T-cell (primary cell): ENCODE measurements around the gene KRT25. TPM values are rescaled to one million over a fixed set of nuclear protein-coding genes. Genes with fewer than 3 reads are reported as not detected.

ENCODE experiments used
- ATAC-seq, 4 experiments: fragments of 200-7000 bp in 3 of 4; fragments of 150-1000 bp in 1 of 4; cut with Tn5 transposase; replicated peaks in 1 of 4; 1 replicate in 3 of 4; 2 replicates in 1 of 4; pipeline ENCODE4 v1.10.0; 2021; ENCODE audit warnings: moderate library complexity in 3 of 4, mild to moderate bottlenecking in 2 of 4, moderate number of reproducible peaks in 1 of 4
- CTCF ChIA-PET, 2 donors: fragments of 300-600 bp; sonication (Branson Sonifier 250); formaldehyde crosslinking; loops; one replicate each; lab custom pipeline; 2022; ENCODE audit warnings: antibody characterized with exemption in 2 of 2; lab: Charles Lee
- POLR2A ChIA-PET, 2 donors: fragments of 300-600 bp; sonication (Branson Sonifier 250); formaldehyde crosslinking; loops; one replicate each; lab custom pipeline; 2022; ENCODE audit warnings: antibody characterized with exemption in 2 of 2; lab: Charles Lee
- DNase-seq, 35 experiments: peaks; one replicate each; pipeline versions ENCODE4 v3.0.0 to v3.0.0-alpha.2; 2013 to 2023
- H3K27ac ChIP-seq: one replicate; pipeline ENCODE4 v1.5.1; 2013; ENCODE audit warnings: low read length
- H3K27me3 ChIP-seq, 2 experiments: replicated peaks in 1 of 2; 1 replicate in 1 of 2; 2 replicates in 1 of 2; pipeline versions ENCODE4 v1.6.1 to v1.7.0; 2013; ENCODE audit warnings: low read length in 1 of 2, mixed read lengths in 1 of 2; ENCODE audit not compliant: control insufficient read depth in 2 of 2, insufficient read depth in 2 of 2; ENCODE audit errors: extremely low read depth in 1 of 2
- H3K36me3 ChIP-seq, 2 donors: 1 replicate in 1 of 2; 2 replicates in 1 of 2; pipeline versions ENCODE4 v1.6.1 to v1.7.0; 2013; ENCODE audit warnings: low read length in 1 of 2; ENCODE audit not compliant: control insufficient read depth in 2 of 2, insufficient read depth in 1 of 2; ENCODE audit errors: extremely low read depth in 1 of 2
- H3K4me1 ChIP-seq, 2 experiments: 1 replicate in 1 of 2; 2 replicates in 1 of 2; pipeline versions ENCODE4 v1.6.1 to v1.7.0; 2013; ENCODE audit warnings: low read length in 2 of 2, mixed read lengths in 1 of 2; ENCODE audit not compliant: insufficient read depth in 2 of 2, control insufficient read depth in 1 of 2; ENCODE audit errors: extremely low read depth in 1 of 2
- H3K4me3 ChIP-seq, 2 donors: 1 replicate in 1 of 2; 2 replicates in 1 of 2; pipeline versions ENCODE4 v1.5.1 to v1.7.0; 2013; ENCODE audit warnings: mild to moderate bottlenecking in 2 of 2, low read length in 1 of 2, moderate library complexity in 1 of 2; ENCODE audit not compliant: control insufficient read depth in 1 of 2; ENCODE audit errors: extremely low read depth in 1 of 2
- H3K9me3 ChIP-seq: 2 replicates; pipeline ENCODE4 v1.7.0; 2013
- H3K27ac Mint-ChIP-seq, 2 donors: one replicate each; pipeline ENCODE4 v1.8.0; 2020 to 2021; ENCODE audit warnings: mild to moderate bottlenecking in 2 of 2, mixed read lengths in 2 of 2
- H3K27me3 Mint-ChIP-seq, 2 donors: one replicate each; pipeline ENCODE4 v1.8.0; 2021 to 2022; ENCODE audit warnings: mixed read lengths in 2 of 2
- H3K36me3 Mint-ChIP-seq: one replicate; pipeline ENCODE4 v1.8.0; 2021; ENCODE audit warnings: mixed read lengths
- H3K4me1 Mint-ChIP-seq, 3 donors: one replicate each; pipeline ENCODE4 v1.8.0; 2020 to 2022; ENCODE audit warnings: mixed read lengths in 3 of 3, mild to moderate bottlenecking in 1 of 3
- H3K4me3 Mint-ChIP-seq, 3 donors: one replicate each; pipeline ENCODE4 v1.8.0; 2020 to 2022; ENCODE audit warnings: mild to moderate bottlenecking in 3 of 3, mixed read lengths in 3 of 3, moderate library complexity in 3 of 3
- H3K9me3 Mint-ChIP-seq, 3 donors: one replicate each; pipeline ENCODE4 v1.8.0; 2020 to 2022; ENCODE audit warnings: mixed read lengths in 3 of 3
- WGBS: methylation state at CpG from one replicate; pipeline ENCODE4 v1.1.5; 2013; ENCODE audit warnings: missing lambda C conversion rate; ENCODE audit not compliant: insufficient coverage; 5-methylcytosine and 5-hydroxymethylcytosine counted together
- total RNA-seq, 35 experiments: library from RNA in 6 of 35; stranded (reverse) in 6 of 35; fragments of 120-200 nt in 1 of 35; gene quantifications; one replicate each; pipeline versions ENCODE4 v1.2.1 to v1.2.4 and lab custom pipeline; 2013 to 2026

Gene KRT25
- total RNA-seq, 5 donors from 2014 or later (not counting 1 experiment from before 2014, with no cell fraction given) = not detected

DNA sequence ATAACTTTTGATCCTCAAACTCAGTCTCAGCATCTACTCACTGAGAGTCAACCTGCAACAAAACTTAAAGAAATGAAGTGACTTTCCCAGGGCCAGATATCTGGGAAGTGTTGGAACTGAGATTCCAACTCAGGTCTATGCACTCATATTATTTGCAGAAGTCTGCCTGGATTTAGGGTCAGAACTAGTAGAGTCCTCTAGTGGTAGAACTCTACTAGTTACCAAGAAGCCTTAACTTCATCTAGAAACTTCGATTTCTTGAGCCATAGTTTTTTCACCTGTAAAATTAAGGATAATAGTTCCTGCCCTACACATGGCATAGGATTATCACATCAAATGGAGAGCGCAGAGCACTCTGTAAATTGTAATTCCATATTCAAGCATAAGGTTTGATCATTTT lies 28.2 kb downstream of the KRT25 start:
- ATAC-seq = peak in 3 of 4 experiments; percentile 41 to 55 (median 50)
- H3K27ac Mint-ChIP-seq = no peak overlapping the region
- H3K27ac ChIP-seq = no peak overlapping the region

DNA sequence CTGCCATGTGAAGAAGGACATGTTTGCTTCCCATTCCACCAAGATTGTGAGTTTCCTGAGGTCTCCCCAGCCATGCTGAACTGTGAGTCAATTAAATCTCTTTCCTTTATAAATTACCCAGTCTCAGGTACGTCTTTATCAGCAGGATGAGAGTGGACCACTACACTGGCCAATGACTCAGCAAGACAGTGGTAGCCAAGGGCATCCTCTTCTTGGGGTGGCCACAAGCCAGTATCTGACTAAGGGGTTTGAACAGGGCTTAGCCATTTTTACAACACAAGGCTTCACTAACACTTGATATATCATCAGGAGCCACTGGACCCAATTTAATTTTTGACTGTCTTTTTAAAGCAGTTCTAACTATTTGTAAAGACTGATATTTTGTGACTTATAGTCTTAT lies 30.5 kb downstream of the KRT25 start:
- Mint-ChIP-seq H3K36me3 (no peaks in the 10 kb centered on the region), H3K27me3 (peaks cover 12 to 25% of the 10 kb centered on the region in 2 donors), H3K4me3 (no peak overlapping the region), H3K9me3 (no peaks in the 10 kb centered on the region), H3K27ac (no peak overlapping the region), H3K4me1 (no peaks in the 10 kb centered on the region)
- Histone ChIP-seq H3K36me3 (no peaks in the 10 kb centered on the region), H3K9me3 (no peaks in the 10 kb centered on the region), H3K4me1 (no peaks in the 10 kb centered on the region), H3K27ac (no peak overlapping the region), H3K4me3 (no peak overlapping the region), H3K27me3 (peaks cover 3 to 14% of the 10 kb centered on the region in 2 experiments)
- DNase-seq (no peak), ATAC-seq (no peak)
- POLR2A ChIA-PET = no interaction called here
- CTCF ChIA-PET = no interaction called here
- WGBS = 100% methylated on average over 1 of the region's 1 CpG

More for the DNA sequence above, 28.2 kb downstream of the KRT25 start:
- no CpG with 5 or more reads among the region's 2 CpGs for WGBS
- Mint-ChIP-seq H3K4me3 (no peak overlapping the region), H3K4me1 (no peaks in the 10 kb centered on the region), H3K27me3 (peaks cover 21 to 25% of the 10 kb centered on the region in 2 donors), H3K36me3 (no peaks in the 10 kb centered on the region), H3K9me3 (no peaks in the 10 kb centered on the region)
- POLR2A ChIA-PET = no interaction called here
- Histone ChIP-seq H3K36me3 (no peaks in the 10 kb centered on the region), H3K4me3 (no peak overlapping the region), H3K27me3 (peaks cover 6 to 10% of the 10 kb centered on the region in 2 experiments), H3K4me1 (no peaks in the 10 kb centered on the region), H3K9me3 (no peaks in the 10 kb centered on the region)
- DNase-seq = peak in 1 of 35 experiments; percentile 36
- CTCF ChIA-PET = interaction anchor here (0.6 to 1.1 kb wide), 3 partner anchors 33 to 329 kb away, joined by 3 to 4 read pairs (median 3); no protein-coding TSS in a partner anchor

DNA sequence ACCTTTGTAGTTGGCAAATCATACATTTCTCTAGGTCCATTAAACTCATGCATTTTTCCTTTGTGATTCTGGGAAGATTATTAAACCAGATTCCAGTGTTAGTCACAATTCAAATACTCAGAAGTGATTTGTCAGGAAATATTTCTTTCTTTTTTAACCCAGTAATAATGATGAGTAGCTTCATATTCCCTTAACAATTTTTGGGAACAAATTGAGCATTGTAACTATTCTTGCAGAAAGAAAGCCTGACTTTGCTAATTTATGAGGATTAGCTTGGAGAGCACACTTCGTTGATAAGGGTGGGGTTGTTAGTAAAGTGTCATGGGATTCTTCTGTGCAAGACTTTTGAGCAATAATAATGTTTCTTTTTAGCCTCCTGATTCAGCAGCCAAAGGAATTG lies 32.9 kb downstream of the KRT25 start:
- peaks cover 15 to 31% of the 10 kb centered on the region in 2 donors for H3K27me3 Mint-ChIP-seq
- Histone ChIP-seq H3K27ac (no peak overlapping the region), H3K27me3 (peaks cover 3 to 17% of the 10 kb centered on the region in 2 experiments), H3K9me3 (no peaks in the 10 kb centered on the region), H3K4me3 (no peak overlapping the region), H3K4me1 (no peaks in the 10 kb centered on the region), H3K36me3 (no peaks in the 10 kb centered on the region)
- H3K9me3 Mint-ChIP-seq = no peaks in the 10 kb centered on the region
- no peak overlapping the region for H3K4me3 Mint-ChIP-seq
- POLR2A ChIA-PET = no interaction called here
- no peaks in the 10 kb centered on the region for H3K4me1 Mint-ChIP-seq
- no peak for DNase-seq
- no peak overlapping the region for H3K27ac Mint-ChIP-seq
- no peak for ATAC-seq
- WGBS = no CpG with 5 or more reads among the region's 1 CpG
- CTCF ChIA-PET = no interaction called here
- no peaks in the 10 kb centered on the region for H3K36me3 Mint-ChIP-seq

DNA sequence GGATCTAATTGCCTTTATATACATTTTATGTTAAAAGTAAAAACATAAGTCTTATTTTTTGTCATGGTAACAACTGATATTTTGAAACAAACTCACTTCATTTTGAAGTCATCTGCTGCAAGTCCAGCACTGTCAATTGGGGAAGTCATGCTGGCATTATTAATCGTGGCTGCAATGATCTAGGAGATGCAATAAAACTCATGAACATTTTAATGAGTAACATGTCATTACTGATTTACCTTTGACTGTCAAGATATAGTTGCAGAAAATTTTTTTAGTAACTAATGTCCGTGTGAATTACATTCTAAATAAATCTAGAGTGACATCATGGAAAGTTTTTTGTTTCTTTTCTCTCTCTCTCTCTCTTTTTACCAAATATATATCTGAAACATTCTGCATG lies 34.2 kb downstream of the KRT25 start:
- no peaks in the 10 kb centered on the region for H3K36me3 Mint-ChIP-seq
- no peaks in the 10 kb centered on the region for H3K36me3 ChIP-seq
- no CpG with 5 or more reads among the region's 2 CpGs for WGBS
- no peak overlapping the region for H3K4me3 Mint-ChIP-seq
- H3K9me3 Mint-ChIP-seq = no peaks in the 10 kb centered on the region
- no peak overlapping the region for H3K27ac ChIP-seq
- ChIA-PET POLR2A (no interaction called here), CTCF (no interaction called here)
- no peak overlapping the region for H3K27ac Mint-ChIP-seq
- no peaks in the 10 kb centered on the region for H3K4me1 Mint-ChIP-seq
- peaks cover 3 to 17% of the 10 kb centered on the region in 2 experiments for H3K27me3 ChIP-seq
- no peak overlapping the region for H3K4me3 ChIP-seq
- H3K4me1 ChIP-seq = no peaks in the 10 kb centered on the region
- H3K27me3 Mint-ChIP-seq = peaks cover 13 to 38% of the 10 kb centered on the region in 2 donors
- H3K9me3 ChIP-seq = no peaks in the 10 kb centered on the region
- DNase-seq (no peak), ATAC-seq (no peak)

DNA sequence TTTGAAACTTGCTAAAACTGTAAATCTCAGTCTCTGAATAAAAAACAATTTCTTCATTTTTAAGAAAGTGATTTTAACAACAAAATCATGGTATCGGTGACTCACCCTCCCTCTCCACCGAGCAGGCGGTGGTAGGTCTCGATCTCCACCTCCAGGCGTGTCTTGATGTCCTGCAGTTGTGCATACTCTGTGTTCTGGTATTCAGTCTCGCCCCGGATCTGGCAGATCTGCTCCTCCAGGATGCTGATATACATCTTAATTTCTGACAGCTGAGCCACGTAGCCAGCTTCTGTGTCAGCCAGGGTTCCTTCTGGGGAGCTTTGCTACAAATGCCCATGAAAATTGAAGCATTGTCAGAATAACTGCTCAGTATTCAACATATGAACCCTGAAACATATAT lies 36.2 kb downstream of the KRT25 start:
- H3K27ac ChIP-seq = no peak overlapping the region
- peaks cover 3 to 28% of the 10 kb centered on the region in 2 experiments for H3K27me3 ChIP-seq
- peaks cover 9 to 41% of the 10 kb centered on the region in 2 donors for H3K27me3 Mint-ChIP-seq
- no peaks in the 10 kb centered on the region for H3K4me1 Mint-ChIP-seq
- ChIA-PET CTCF (no interaction called here), POLR2A (interaction anchor here in 1 of 2 donors (0.6 kb wide), 1 partner anchor 81 kb away, joined by 3 read pairs; no protein-coding TSS in a partner anchor)
- no peak overlapping the region for H3K27ac Mint-ChIP-seq
- WGBS = 59% methylated on average over 7 of the region's 8 CpGs
- ATAC-seq (no peak), DNase-seq (no peak)
- H3K36me3 ChIP-seq = no peaks in the 10 kb centered on the region
- no peaks in the 10 kb centered on the region for H3K4me1 ChIP-seq
- H3K4me3 ChIP-seq = no peak overlapping the region
- H3K4me3 Mint-ChIP-seq = no peak overlapping the region
- no peaks in the 10 kb centered on the region for H3K36me3 Mint-ChIP-seq
- H3K9me3 ChIP-seq = no peaks in the 10 kb centered on the region
- no peaks in the 10 kb centered on the region for H3K9me3 Mint-ChIP-seq

DNA sequence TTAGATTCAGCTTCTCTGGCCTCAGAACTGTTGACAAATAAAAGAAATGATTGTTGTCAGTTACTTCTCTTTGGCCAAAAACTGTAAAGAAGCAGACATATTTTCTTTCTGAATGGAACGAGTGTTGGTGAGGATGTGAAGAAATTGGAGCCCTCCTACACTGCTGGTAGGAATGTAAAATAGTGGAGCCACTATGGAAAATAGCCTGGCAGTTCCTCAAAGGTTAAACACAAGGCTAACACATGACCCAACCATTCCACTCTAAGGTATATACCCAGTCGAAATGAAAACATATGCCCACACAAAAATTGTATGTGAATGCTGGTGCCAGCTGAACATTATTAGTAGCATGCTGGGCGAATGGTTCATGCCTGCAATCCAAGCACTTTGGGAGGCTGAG lies 37.4 kb downstream of the KRT25 start:
- no peaks in the 10 kb centered on the region for H3K36me3 ChIP-seq
- DNase-seq (no peak), ATAC-seq (no peak)
- H3K4me3 Mint-ChIP-seq = no peak overlapping the region
- CTCF ChIA-PET = no interaction called here
- H3K9me3 Mint-ChIP-seq = no peaks in the 10 kb centered on the region
- no peaks in the 10 kb centered on the region for H3K36me3 Mint-ChIP-seq
- POLR2A ChIA-PET = no interaction called here
- H3K9me3 ChIP-seq = no peaks in the 10 kb centered on the region
- H3K27ac ChIP-seq = no peak overlapping the region
- H3K4me1 ChIP-seq = no peaks in the 10 kb centered on the region
- no peak overlapping the region for H3K27ac Mint-ChIP-seq
- H3K27me3 ChIP-seq = peaks cover 0 to 24% of the 10 kb centered on the region in 2 experiments
- no peak overlapping the region for H3K4me3 ChIP-seq
- 60% methylated on average over 1 of the region's 3 CpGs for WGBS
- peaks cover 5 to 36% of the 10 kb centered on the region in 2 donors for H3K27me3 Mint-ChIP-seq
- no peaks in the 10 kb centered on the region for H3K4me1 Mint-ChIP-seq

DNA sequence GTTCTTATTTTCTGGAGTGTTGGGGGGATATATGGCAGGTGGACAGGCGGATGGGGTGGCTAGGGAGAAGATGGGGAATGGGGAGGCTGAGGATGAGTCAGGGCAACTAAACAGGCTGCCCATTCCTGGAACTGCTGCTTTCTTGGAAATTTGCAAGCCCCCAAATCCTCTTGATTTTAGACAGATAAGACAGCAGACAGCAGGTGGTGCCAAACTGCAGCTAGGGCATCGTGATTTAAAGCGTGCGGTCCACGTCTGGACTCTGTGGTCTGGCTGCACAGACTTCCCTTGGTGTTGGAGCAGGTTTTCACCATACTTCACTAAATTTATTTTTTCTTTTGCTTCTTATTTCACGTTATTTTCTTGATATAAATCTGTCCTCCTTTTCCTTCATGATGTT lies 40.7 kb downstream of the KRT25 start:
- Mint-ChIP-seq H3K27ac (no peak overlapping the region), H3K27me3 (peaks cover 5 to 23% of the 10 kb centered on the region in 2 donors), H3K4me3 (no peak overlapping the region), H3K4me1 (no peaks in the 10 kb centered on the region), H3K36me3 (no peaks in the 10 kb centered on the region), H3K9me3 (no peaks in the 10 kb centered on the region)
- H3K9me3 ChIP-seq = no peaks in the 10 kb centered on the region
- 65% methylated on average over 2 of the region's 6 CpGs for WGBS
- ChIA-PET POLR2A (no interaction called here), CTCF (no interaction called here)
- DNase-seq (no peak), ATAC-seq (no peak)
- peaks cover 0 to 16% of the 10 kb centered on the region in 2 experiments for H3K27me3 ChIP-seq
- no peaks in the 10 kb centered on the region for H3K4me1 ChIP-seq
- H3K36me3 ChIP-seq = no peaks in the 10 kb centered on the region
- no peak overlapping the region for H3K4me3 ChIP-seq
- H3K27ac ChIP-seq = no peak overlapping the region
